Muscle of arm (tissue), 12 donors: ENCODE results near the gene ZNF217. TPM values are rescaled to one million over a fixed set of nuclear protein-coding genes. Genes with fewer than 3 reads are reported as not detected.
"Not testable (repeated sequence)": the region's sequence is repeated elsewhere in the genome, so short reads cannot be mapped to it uniquely, and the experiment has no call there.

ENCODE experiments used
- DNase-seq: peaks from one replicate; pipeline ENCODE4 v3.0.0-alpha.2; 2013
- polyA plus RNA-seq, 12 donors: library from polyadenylated mRNA; unstranded; fragments of 120-200 nt; gene quantifications; one replicate each; pipeline ENCODE4 v1.2.1, GENCODE V29; 2013; ENCODE audit not compliant: insufficient read length in 12 of 12

The ZNF217 gene
- polyA plus RNA-seq, 12 donors, result 12.3 to 33.8 (median 15.6) TPM; not detected in 1

DNA sequence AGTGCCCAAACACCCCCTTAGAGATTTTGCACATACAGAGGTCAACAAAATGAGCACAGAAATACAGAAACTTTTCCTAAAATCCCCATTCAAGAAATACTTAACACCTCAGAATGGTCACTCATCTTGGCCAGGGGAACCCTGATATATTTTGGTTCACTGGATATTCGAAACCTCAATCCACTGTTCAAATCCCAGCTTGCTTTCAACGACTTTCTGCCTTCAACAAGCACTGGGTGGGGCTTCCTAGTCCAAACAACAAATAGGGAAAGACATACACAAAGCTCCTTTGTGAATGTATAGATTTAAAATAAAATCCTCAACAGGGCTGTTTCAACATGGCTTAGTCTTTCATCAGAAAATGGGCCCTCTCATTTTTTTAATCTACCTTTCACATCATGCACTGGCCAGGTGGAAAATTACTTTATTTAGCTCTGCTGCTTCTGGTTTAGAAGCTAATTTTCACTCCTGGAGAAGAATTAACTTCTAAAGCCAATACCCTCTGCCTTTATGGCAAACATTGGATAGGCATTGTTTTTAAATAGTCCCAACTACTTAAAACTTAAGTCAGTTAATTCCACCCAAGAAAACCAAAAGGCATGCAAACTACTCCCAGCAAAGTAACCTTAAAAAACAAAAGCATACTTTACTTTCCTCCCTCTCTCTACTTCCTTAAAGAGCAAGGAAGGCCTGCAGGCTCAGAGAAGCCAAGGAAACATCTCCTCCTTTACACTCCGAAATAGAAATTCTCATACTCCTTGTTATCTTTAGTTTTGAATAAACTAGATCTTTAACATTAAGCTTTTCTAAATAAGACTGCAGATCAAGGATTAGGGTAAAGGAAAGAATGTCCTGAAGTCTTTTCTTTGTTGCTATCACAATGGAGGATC is 9.7 kb downstream of the ZNF217 start:
- not testable (repeated sequence) for DNase-seq

DNA sequence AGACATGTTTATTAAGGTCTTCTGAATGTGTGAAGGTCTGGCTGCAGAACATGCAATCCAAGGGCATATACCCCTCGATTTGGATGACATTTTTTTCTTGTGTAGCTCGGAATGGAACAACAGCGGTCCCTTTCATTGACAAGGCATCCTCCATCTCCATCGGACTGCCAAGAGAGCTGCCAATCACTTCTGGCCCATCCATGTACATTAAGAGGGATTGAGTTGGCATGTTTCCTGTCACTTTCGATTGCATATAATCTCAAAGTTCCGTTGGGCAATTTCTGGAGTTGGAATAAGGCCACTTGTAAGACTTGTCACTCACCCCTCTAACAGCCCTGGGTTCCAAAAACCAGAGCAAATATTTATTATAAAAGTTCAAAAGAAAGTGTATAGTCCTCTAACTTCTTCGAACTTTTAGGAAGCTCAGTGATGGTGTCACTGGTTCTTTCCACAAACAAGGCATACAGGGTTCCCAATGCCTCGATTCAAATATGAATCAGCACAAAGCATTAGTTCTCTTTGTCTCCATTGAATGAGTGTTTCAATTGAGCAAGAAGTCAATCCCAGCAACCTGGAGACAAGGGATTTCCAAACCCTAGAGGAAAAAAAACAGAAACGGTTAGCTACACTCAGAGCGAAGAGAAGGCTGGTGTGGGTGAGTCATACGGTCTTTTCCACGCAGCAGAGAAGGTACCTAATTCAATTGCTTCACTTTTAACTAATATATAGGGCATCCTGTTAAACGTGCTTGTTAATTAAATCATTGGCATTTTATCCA is 10.9 kb downstream of the ZNF217 start:
- no peak for DNase-seq

DNA sequence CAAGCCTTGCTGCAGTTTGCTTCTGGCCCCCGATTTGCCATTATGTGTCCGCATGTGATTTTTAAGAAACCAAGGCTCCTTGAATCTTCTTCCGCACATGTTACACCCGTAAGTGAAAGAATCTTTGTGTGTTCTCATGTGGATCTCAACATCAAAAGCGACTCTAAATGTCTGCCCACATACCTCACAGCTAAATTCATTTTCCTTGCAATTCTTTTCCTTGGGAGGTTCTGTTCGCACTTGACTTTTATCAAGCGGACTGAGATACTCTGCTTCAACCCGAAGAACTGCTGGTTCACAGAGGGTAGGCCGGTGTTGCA is 11.4 kb downstream of the ZNF217 start:
- DNase-seq, result no peak

GRCh38 chr20:53581444-53582250 is 12.0 kb downstream of the ZNF217 start:
- DNase-seq, result no peak

DNA sequence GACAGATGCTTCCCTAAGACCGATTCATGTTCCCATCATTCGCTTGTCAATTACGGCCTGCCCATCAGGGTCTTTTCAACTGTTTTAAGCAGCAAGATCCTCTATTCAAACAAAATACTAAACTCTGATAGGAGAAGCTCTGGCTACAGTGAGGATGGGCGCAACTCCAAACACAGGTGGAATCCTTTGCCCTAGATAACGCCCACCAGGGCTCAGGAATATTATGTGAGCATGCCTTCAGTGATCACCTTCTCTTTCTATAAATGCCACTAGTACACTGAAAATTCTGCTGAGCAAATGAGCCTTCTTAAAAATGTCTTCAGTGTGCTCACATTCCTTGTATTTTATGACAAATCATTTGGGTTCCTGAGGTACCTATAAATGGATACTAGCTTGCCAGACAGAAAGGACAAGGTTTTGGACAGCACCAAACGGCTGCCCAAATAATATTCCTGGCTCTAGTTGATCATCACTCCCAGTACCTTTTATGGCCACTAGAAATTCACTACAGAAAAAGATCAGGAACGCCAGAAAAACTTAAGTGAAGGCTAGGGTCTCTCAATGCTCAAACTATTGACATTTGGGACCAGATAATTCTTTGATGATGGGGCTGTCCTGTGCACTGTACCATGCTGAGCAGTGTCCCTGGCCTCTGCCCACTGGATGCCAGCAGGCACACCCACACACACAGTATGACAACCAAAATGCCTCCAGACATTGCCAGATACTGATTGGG is 13.1 kb downstream of the ZNF217 start:
- no peak for DNase-seq

DNA sequence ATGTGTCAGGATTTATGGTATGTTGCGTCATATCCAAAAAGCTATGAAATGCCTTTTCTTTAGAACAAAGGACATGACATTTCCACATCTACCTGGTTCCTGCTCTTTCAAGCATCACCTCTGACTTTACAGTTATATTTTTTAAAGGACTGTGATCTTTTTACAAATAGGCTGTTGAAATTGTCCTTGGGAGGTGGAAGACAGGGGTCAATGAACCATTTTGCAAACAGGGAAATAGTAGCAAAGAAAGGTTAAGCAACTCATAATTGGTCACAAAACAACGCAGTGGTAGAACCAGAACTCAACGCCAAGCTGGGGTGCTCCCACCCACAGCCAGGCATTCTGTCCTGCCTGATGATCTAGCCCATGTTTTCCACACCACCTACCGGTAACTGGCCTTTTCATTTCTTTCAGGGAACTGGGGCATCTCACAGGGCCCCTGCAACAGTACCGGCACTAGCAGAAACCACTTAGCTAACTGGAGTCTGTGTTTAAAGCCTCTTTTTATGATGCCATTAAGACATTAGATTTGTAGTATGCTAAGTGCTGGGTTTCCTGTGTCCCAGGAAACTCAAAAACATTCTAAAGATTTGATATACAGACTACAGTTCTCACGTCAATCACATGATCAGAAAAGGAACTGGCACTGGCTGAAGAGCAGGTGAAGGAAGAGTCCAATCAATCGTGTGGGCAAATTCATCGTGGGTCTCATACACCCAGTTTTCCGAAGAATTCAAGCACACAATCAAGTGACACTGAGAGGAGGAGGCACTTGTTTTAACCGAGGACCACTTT is 13.9 kb downstream of the ZNF217 start:
- no peak for DNase-seq

GRCh38 chr20:53579266-53579580 is 14.4 kb downstream of the ZNF217 start:
- DNase-seq, result no peak

DNA sequence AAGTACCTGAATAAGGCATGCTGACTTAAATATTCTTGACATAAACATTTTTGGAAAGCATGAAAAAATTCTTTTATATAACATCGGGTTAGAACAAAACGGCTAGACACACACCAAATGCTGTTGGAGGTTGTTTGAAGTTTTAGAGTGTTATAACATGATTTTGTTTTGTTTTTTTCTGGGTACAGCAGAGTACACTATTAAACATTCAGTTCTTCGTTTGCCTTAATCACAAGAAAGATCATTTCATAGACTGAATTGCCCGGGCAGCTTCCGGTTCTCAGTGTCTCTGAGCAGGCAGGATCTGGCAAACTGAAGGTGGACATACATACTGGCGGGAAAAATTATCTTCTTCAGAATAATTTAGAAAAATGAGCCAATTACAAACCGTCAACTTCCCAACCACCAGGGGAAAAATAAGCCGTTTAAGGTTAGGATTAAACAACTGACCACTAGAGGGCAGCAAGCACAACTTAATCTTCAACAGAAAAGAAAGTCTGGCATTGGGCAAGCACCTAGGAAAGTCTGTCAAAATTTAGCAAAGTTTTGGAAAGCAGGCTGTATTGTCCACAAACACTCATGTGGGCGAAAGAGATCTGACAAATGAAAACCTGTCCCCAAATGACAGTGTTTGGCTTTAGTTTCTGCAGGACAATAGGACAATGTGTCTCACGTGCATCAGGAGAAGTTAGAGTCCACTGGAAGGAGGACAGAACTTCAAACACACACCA is 15.0 kb downstream of the ZNF217 start:
- peak; percentile 93 for DNase-seq

- DNase-seq, result no peak
Observed at GRCh38 chr20:53576586-53577318, 16.9 kb downstream of the ZNF217 start.

- DNase-seq, result no peak
Observed at GRCh38 chr20:53576195-53576580, 17.5 kb downstream of the ZNF217 start.

GRCh38 chr20:53575481-53576194 is 18.0 kb downstream of the ZNF217 start:
- DNase-seq, result no peak

GRCh38 chr20:53574819-53575218 is 18.8 kb downstream of the ZNF217 start:
- no peak for DNase-seq

DNA sequence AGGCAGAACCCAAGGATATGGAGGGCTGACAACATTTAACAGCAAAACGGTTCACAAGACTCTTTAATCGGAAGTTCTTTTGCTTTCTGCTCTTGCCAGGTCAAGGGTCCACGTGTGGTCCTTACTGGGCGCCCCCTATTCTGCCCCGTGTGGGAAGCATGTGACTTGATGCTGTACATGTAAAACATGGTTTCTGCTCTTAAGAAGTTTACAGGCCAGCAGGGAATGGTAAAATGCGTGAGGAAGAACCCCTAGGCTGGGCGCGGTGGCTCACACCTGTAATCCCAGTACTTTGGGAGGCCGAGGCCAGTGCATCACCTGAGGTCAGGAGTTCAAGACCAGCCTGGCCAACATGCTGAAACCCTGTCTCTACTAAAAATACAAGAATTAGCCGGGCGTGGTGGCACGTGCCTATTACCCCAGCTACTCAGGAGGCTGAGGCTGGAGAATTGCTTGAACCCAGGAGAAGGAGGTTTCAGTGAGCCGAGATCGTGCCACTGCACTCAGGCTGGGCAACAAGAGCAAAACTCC is 19.3 kb downstream of the ZNF217 start:
- DNase-seq, result no peak

GRCh38 chr20:53571555-53572286 is 21.9 kb downstream of the ZNF217 start:
- no peak for DNase-seq

DNA sequence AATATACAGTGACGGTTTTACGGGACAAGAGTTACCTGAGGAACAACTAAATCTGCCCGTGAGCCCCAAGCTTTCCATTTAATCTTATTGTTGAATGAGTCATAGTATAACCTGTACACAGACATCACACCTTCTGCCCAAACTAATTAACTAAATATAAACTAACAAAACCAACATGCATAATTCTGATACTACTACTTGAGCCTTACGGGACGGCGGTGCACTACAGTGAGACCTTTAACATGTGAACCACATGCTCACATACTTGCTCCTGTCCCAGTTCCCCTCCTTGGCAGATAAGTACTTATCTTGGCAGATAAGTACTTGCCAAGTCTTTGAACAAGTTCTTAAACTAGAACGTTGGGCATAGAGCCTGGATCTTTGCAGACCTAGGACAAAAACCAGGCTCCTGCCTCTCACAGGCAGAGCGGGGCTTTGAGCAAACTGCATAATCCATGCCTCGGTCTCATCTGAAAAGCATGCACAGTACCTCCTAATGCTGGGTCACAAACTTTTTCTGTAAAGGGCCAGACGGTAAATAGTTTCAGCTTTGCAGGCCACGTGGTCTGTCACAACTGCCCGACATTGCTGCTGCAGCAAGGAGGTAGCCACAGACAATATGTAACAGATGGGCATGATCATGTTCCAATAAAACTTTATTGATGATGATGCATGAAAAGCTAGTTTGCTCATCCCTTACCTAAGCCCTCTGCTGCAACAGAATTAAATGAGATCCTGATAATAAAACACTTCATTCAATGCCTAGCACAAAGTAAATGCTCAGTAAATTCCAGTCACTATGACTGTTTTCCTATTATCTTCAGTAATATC is 23.0 kb downstream of the ZNF217 start:
- DNase-seq, result no peak

- no peak for DNase-seq
Observed at GRCh38 chr20:53569606-53570307, 23.9 kb downstream of the ZNF217 start.
